PC-9 (cell line): ENCODE results near the gene CHD1. TPM values are rescaled to one million over a fixed set of nuclear protein-coding genes. Genes with fewer than 3 reads are reported as not detected.

Experiments used
- BruUV-seq: library from RNA; stranded (reverse); fragments of 400-500 nt; replicated peaks from 2 replicates; lab custom pipeline; 2021; lab: Mats Ljungman, UMichigan
- CTCF ChIA-PET: fragments of 300-600 bp; sonication (Branson Sonifier 250); formaldehyde crosslinking; loops from one replicate; lab custom pipeline; 2022; ENCODE audit warnings: antibody characterized with exemption; lab: Charles Lee
- POLR2A ChIA-PET: fragments of 300-600 bp; sonication (Branson Sonifier 250); formaldehyde crosslinking; loops from one replicate; lab custom pipeline; 2022; ENCODE audit warnings: antibody characterized with exemption; ENCODE audit not compliant: unreplicated experiment; lab: Charles Lee
- DNase-seq, 2 experiments: peaks; one replicate each; pipeline versions ENCODE4 v3.0.0 to v3.0.0-alpha.2; 2015 to 2022; ENCODE audit warnings: mixed read lengths in 1 of 2
- H2AFZ ChIP-seq: fragments of 200-600 bp; sonication (generic); 2 replicates; pipeline ENCODE4 v1.8.1; 2017; ENCODE audit warnings: antibody characterized with exemption
- H3F3A ChIP-seq: fragments of 200-600 bp; sonication (generic); 2 replicates; pipeline ENCODE4 v1.8.1; 2017; ENCODE audit warnings: antibody characterized with exemption, mild to moderate bottlenecking, low read depth; ENCODE audit not compliant: insufficient read depth
- H3K27ac ChIP-seq: fragments of 200-600 bp; sonication (generic); 2 replicates; pipeline ENCODE4 v1.6.1; 2016; ENCODE audit warnings: mixed run types
- H3K27me3 ChIP-seq: fragments of 200-600 bp; sonication (generic); 2 replicates; pipeline ENCODE4 v1.6.1; 2016; ENCODE audit warnings: low read depth, mixed run types; ENCODE audit not compliant: insufficient read depth
- H3K36me3 ChIP-seq: fragments of 200-600 bp; sonication (generic); 2 replicates; pipeline ENCODE4 v1.6.1; 2016; ENCODE audit warnings: low read depth, mixed run types
- H3K4me1 ChIP-seq: fragments of 200-600 bp; sonication (generic); replicated peaks from 2 replicates; pipeline ENCODE4 v1.6.1; 2016; ENCODE audit warnings: mixed run types; ENCODE audit not compliant: insufficient read depth
- H3K4me2 ChIP-seq: fragments of 200-600 bp; sonication (generic); 2 replicates; pipeline ENCODE4 v1.6.1; 2017; ENCODE audit warnings: mixed run types
- H3K4me3 ChIP-seq: fragments of 200-600 bp; sonication (generic); 2 replicates; pipeline ENCODE4 v1.6.1; 2016; ENCODE audit warnings: mixed run types
- H3K79me2 ChIP-seq: fragments of 200-600 bp; sonication (generic); 2 replicates; pipeline ENCODE4 v1.6.1; 2017; ENCODE audit warnings: low read depth, mixed run types
- H3K9me2 ChIP-seq: fragments of 200-600 bp; sonication (generic); 2 replicates; pipeline ENCODE4 v1.8.1; 2017; ENCODE audit warnings: mild to moderate bottlenecking; ENCODE audit not compliant: insufficient read depth
- H3K9me3 ChIP-seq: fragments of 200-600 bp; sonication (generic); 2 replicates; pipeline ENCODE4 v1.8.1; 2016; ENCODE audit warnings: low read depth; ENCODE audit not compliant: insufficient read depth
- H4K20me1 ChIP-seq: fragments of 200-600 bp; sonication (generic); 2 replicates; pipeline ENCODE4 v1.8.1; 2017; ENCODE audit not compliant: insufficient read depth
- CTCF ChIP-seq: fragments of 200-600 bp; sonication (generic); conservative IDR thresholded peaks from 2 replicates; pipeline ENCODE4 v1.6.1; 2017; ENCODE audit warnings: mixed run types, antibody characterized with exemption, mild to moderate bottlenecking, moderate library complexity
- EZH2 ChIP-seq: fragments of 200-600 bp; sonication (generic); IDR thresholded peaks from 2 replicates; pipeline ENCODE4 v1.8.0; 2017; ENCODE audit warnings: antibody characterized with exemption, low read depth
- intact Hi-C: fragments of 100-400 bp; cut with micrococcal nuclease; formaldehyde crosslinking; loops from one replicate; pipeline ENCODE4 v1.10.0; 2022; ENCODE audit not compliant: unreplicated experiment
- total RNA-seq: library from RNA; stranded (reverse); gene quantifications from 2 replicates; pipeline ENCODE4 v1.2.3, GENCODE V29; 2021

CHD1 gene
- total RNA-seq, 1 experiment from 2014 or later = 30.5 TPM

DNA sequence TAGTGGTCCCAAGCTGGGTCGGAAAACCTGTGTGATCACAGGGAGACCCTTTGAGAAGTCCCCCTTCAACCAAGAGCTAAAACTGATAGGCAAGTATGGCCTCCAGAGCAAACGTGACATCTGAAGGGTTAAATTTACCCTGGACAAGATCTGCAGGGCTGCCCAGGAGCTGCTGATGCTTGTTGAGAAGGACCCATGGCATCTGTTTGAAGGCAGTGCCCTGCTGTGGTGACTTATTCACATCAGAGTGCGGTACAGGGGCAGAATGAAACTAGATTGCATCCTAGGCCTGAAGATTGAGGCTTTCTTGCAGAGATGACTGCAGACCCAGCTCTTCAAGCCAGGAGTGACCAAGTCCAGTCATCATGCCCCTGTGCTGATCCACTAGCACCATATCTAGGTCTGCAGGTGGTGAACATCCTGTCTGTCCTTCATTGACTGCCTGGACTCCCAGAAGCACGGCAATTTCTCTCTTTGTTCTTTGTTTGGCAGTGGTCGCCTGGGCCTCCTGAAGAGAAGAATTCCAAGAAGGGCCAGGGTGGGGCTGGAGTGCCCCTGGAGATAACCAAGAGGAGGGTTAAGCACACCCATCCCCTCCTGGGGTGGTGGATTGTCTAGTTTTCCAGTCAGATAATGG lies 25.7 kb upstream of the CHD1 start:
- Histone ChIP-seq H3K27ac (no peak overlapping the region), H3K9me2 (no peaks in the 10 kb centered on the region), H3K36me3 (no peaks in the 10 kb centered on the region), H3K79me2 (no peaks in the 10 kb centered on the region), H2AFZ (no peak overlapping the region), H3K9me3 (no peaks in the 10 kb centered on the region), H3K4me1 (no peaks in the 10 kb centered on the region), H4K20me1 (no peaks in the 10 kb centered on the region), H3K4me3 (no peak overlapping the region), H3K27me3 (no peaks in the 10 kb centered on the region), H3K4me2 (no peak overlapping the region), H3F3A (no peaks in the 10 kb centered on the region)
- ChIA-PET POLR2A (no interaction called here), CTCF (no interaction called here)
- intact Hi-C loops = no loop called here
- no peak for DNase-seq
- BruUV-seq = no TSS peak
- TF ChIP-seq CTCF (no peak), EZH2 (no peak)

GRCh38 chr5:98942847-98943246 lies 14.0 kb upstream of the CHD1 start:
- Histone ChIP-seq H3K9me2 (no peaks in the 10 kb centered on the region), H3K9me3 (no peaks in the 10 kb centered on the region), H3K4me2 (no peak overlapping the region), H3K4me3 (no peak overlapping the region), H3K79me2 (no peaks in the 10 kb centered on the region), H3F3A (no peaks in the 10 kb centered on the region), H2AFZ (no peak overlapping the region), H3K27ac (no peak overlapping the region), H3K4me1 (no peaks in the 10 kb centered on the region), H3K36me3 (no peaks in the 10 kb centered on the region), H4K20me1 (no peaks in the 10 kb centered on the region), H3K27me3 (no peaks in the 10 kb centered on the region)
- TF ChIP-seq EZH2 (no peak), CTCF (no peak)
- DNase-seq = no peak
- intact Hi-C loops = no loop called here
- no TSS peak for BruUV-seq
- CTCF ChIA-PET = no interaction called here
- POLR2A ChIA-PET = no interaction called here

DNA sequence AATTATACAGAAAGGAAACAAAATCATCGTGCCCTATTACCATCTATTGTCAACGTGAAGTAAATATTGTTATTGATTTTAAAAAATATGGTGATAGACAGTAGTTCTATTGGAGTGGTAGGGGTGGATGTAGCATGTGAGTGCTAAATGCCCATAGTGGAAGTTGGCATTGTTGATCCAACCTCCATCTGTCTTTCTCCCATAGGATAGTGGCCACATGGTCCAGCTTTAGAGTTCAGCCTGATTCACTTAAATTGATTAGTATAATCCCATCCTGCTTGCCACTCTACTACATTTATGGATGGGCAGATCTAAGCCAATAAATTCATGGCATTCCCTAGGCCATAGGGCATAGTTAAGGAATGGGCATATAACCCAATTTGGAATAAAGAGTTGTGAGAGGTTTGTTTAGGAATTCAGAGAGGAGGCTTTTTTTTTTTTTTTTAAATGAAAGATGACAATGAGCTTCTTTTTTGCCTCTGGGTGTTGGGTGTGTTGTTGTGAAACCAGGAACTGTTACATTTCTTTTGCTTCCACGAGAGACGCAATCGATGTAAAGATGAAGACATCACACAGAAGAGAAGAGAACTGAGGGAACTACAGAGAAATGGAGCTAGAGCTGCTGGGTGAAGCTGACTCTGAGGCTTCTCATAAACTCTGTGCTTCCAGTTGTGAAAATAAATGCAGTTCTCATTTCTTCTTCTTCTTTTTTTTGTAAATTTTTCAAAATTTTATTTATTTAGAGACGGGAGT lies 12.5 kb upstream of the CHD1 start:
- Histone ChIP-seq H3K27me3 (no peaks in the 10 kb centered on the region), H3K9me3 (no peaks in the 10 kb centered on the region), H3K9me2 (no peaks in the 10 kb centered on the region), H4K20me1 (no peaks in the 10 kb centered on the region), H3K36me3 (no peaks in the 10 kb centered on the region), H3K4me2 (no peak overlapping the region), H2AFZ (no peak overlapping the region), H3F3A (0 out of 2 replicates have a peak, but pooled peaks cover 2% of the 10 kb centered on the region), H3K79me2 (no peaks in the 10 kb centered on the region), H3K4me3 (no peak overlapping the region), H3K4me1 (no peaks in the 10 kb centered on the region), H3K27ac (no peak overlapping the region)
- intact Hi-C loops = no loop called here
- no peak for TF ChIP-seq EZH2
- no peak for TF ChIP-seq CTCF
- CTCF ChIA-PET = no interaction called here
- POLR2A ChIA-PET = no interaction called here
- no TSS peak for BruUV-seq
- DNase-seq = no peak
